ENCODE measurements around the gene SS18L1.

DNA sequence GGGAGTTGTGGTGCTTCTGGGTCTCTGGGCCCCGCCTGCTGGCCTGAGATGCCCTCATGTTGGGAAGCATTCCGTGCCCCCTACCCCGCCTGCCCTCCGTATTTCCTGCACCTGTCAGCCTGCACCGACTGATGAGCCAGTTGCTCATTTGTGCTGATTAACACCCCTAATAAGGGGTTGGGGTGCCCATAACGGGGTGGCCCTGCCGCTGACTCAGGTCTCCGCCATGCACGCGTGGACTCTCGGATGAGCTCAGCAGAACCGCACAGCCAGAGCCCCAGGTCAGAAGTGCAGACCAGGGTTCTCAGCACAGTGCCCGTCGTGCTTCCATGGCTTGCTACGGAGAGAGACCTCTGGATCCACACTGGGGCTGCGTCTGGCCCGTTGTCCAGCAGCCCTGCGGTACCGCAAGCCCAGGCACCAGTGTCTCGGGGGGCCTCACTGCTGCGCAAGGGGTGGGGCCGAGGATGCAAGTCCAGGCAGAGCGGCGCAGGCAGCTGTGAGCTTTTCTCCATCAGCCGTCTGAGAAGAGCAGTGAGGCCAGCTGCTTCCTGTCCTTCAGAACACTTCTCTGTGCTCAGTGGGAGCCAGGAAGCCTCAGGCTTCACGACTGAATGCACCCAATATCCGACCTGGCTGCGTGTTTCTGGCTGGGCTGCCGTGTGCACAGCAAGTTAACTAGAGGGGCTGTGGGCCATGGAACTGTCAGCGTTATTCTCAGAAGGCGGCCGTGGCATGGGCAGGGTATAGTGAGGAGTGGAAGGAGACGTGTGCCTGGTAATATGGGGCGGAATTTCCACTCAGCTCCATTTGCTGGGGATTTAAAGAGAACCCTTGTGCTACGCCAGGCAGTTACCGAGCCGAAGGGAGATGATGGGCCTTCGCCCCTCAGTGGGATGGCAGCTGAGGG is 57.9 kb downstream of the SS18L1 start:
- TF ChIP-seq, protein P1, sequence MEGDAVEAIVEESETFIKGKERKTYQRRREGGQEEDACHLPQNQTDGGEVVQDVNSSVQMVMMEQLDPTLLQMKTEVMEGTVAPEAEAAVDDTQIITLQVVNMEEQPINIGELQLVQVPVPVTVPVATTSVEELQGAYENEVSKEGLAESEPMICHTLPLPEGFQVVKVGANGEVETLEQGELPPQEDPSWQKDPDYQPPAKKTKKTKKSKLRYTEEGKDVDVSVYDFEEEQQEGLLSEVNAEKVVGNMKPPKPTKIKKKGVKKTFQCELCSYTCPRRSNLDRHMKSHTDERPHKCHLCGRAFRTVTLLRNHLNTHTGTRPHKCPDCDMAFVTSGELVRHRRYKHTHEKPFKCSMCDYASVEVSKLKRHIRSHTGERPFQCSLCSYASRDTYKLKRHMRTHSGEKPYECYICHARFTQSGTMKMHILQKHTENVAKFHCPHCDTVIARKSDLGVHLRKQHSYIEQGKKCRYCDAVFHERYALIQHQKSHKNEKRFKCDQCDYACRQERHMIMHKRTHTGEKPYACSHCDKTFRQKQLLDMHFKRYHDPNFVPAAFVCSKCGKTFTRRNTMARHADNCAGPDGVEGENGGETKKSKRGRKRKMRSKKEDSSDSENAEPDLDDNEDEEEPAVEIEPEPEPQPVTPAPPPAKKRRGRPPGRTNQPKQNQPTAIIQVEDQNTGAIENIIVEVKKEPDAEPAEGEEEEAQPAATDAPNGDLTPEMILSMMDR (IDR thresholded peaks at IDR 0.05; ENCODE audit: insufficient read depth, low read length) = no peak
- no peak for TF ChIP-seq POLR2AphosphoS5 (IDR thresholded peaks at IDR 0.05; ENCODE audit: low read depth)
